Upper lobe of right lung (tissue), 1 donor: Measurements from ENCODE around the gene CABP1. TPM values are rescaled to one million over a fixed set of nuclear protein-coding genes. Genes with fewer than 3 reads are reported as not detected.

Experiments
- ATAC-seq: fragments of 200-7000 bp; cut with Tn5 transposase; one replicate; pipeline ENCODE4 v1.9.1; 2020; ENCODE audit warnings: mild to moderate bottlenecking, moderate library complexity
- DNase-seq: peaks from one replicate; pipeline ENCODE4 v3.0.0-alpha.2; 2020
- H3K27ac ChIP-seq: fragments of 200-600 bp; one replicate; pipeline ENCODE4 v1.8.0; 2022
- H3K27me3 ChIP-seq: fragments of 200-600 bp; one replicate; pipeline ENCODE4 v1.8.0; 2022; ENCODE audit warnings: mild to moderate bottlenecking
- H3K36me3 ChIP-seq: fragments of 200-600 bp; one replicate; pipeline ENCODE4 v1.8.0; 2022
- H3K4me1 ChIP-seq: fragments of 200-600 bp; one replicate; pipeline ENCODE4 v1.8.0; 2022
- H3K4me3 ChIP-seq: fragments of 200-600 bp; one replicate; pipeline ENCODE4 v1.8.0; 2022; ENCODE audit warnings: mild to moderate bottlenecking
- H3K9me3 ChIP-seq: fragments of 200-600 bp; one replicate; pipeline ENCODE4 v1.8.0; 2022
- intact Hi-C: fragments of 100-400 bp; cut with DNase I; formaldehyde crosslinking; loops from one replicate; pipeline ENCODE4 v1.11.0; 2022
- long read RNA-seq: library from polyadenylated mRNA; unstranded; transcript quantifications from one replicate; pipeline ENCODE4 v2.0.0, GENCODE V29; 2021
- total RNA-seq: library from RNA; stranded (reverse); fragmentation: NEBNext Ultra II Directional; extraction: Animal tissue kit (Norgen Biotek cat#: 25700); gene quantifications from one replicate; pipeline ENCODE4 v1.2.1, GENCODE V29; 2021
- TF ChIP-seq, protein P1 (sequence below): fragments of 200-600 bp; IDR thresholded peaks from one replicate; pipeline ENCODE4 v1.8.0; 2022; ENCODE audit warnings: antibody characterized with exemption
- donor health status: DM: no; HTN: yes; CAD: no; lungs with severe emphysema.

Gene CABP1
- 0.23 TPM for total RNA-seq
- long read RNA-seq = 0 reads

DNA sequence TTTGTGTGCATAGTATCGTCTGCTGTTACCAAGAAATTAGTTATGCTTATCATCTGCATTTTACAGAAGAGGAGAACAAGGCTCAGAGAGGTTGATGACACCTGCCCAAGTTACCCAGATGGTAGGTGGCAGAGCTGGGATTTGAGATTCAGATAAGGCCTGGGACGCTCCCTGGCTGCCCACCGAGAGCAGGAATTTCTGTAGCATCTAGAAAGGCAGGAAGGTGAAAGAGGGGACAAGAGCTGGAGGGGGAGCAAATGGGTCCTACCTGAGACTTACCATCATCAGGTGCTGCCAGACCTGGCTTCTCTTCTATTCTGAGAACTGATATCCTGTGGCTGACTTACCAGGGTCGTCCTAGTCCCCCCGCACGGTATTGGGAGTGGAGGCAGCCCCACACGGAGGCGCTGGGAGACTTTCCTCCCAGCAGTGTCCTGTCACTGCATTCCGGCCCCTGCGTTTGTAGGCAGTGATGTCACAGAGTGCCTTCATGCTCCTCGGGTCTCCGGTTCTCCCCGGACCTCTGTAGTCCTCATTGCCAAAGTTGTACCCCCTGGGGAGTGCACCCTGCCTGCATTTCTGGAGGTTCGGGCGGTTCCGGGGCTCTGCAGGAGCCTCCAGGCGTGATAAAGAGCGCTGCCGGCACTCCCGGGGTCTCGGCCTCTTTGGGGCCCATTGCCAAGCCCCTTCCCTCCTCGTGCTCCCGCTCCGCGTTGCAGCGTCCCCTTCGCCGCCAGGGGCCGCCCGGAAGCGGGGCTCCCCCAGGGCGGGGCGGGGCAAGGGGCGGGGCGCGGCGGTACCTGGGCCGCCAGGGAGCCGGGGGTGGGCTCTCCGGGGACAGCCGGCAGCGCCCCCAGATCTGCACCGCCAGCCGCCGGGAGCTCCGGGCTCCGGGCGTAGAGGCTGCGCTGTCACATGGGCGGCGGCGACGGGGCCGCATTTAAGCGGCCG lies at the start of gene CABP1:
Gene CABP1, plus strand, starts transcription at position 856 of the 951 bp plus-strand sequence. Its CDS starts 60 bp downstream, at position 916.
- Histone ChIP-seq H3K27me3 (peaks cover 51% of the 10 kb centered on the region), H3K36me3 (no peaks in the 10 kb centered on the region), H3K4me1 (peaks cover 11% of the 10 kb centered on the region), H3K27ac (no peak within 1 kb of the TSS), H3K4me3 (peak within 1 kb of the TSS; percentile 39), H3K9me3 (no peaks in the 10 kb centered on the region)
- intact Hi-C loops = no loop called here
- TF ChIP-seq, protein P1, sequence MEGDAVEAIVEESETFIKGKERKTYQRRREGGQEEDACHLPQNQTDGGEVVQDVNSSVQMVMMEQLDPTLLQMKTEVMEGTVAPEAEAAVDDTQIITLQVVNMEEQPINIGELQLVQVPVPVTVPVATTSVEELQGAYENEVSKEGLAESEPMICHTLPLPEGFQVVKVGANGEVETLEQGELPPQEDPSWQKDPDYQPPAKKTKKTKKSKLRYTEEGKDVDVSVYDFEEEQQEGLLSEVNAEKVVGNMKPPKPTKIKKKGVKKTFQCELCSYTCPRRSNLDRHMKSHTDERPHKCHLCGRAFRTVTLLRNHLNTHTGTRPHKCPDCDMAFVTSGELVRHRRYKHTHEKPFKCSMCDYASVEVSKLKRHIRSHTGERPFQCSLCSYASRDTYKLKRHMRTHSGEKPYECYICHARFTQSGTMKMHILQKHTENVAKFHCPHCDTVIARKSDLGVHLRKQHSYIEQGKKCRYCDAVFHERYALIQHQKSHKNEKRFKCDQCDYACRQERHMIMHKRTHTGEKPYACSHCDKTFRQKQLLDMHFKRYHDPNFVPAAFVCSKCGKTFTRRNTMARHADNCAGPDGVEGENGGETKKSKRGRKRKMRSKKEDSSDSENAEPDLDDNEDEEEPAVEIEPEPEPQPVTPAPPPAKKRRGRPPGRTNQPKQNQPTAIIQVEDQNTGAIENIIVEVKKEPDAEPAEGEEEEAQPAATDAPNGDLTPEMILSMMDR = peak; percentile 22
- DNase-seq (no peak), ATAC-seq (peak; percentile 57)

DNA sequence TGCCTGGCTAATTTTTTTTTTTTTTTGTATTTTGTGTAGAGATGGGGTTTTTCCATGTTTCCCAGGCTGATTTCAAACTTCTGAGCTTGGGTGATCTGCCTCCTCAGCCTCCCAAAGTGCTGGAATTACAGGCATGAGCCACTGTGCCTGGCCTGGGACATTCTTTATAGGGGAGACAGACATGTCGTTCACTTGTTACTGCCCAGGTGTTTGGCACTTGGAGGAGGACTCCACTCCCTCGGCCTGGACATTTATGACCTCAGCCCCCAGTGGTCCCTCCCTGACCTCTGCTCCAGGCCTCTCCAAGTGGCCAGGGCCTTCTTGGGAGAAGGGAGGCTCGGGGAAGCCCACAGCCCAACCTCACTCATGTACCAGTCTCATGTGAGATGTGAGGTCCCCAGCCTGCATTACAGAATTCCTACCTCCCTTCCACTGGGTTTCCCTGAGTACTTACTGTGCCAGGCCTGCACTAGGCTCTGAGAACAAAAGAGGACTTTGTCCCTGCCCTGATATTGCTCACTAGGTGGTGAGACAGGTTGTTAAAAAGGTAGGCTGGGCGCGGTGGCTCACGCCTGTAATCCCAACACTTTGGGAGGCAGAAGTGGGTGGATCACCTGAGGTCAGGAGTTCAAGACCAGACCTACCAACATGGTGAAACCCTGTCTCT lies 49.6 kb upstream of the CABP1 start:
- H3K36me3 ChIP-seq = no peaks in the 10 kb centered on the region
- DNase-seq (peak; percentile 28), ATAC-seq (no peak)
- TF ChIP-seq, protein P1 = no peak
- H3K27me3 ChIP-seq = no peaks in the 10 kb centered on the region
- H3K9me3 ChIP-seq = no peaks in the 10 kb centered on the region
- intact Hi-C loops = no loop called here
- H3K27ac ChIP-seq = no peak overlapping the region
- no peak overlapping the region for H3K4me3 ChIP-seq
- H3K4me1 ChIP-seq = no peaks in the 10 kb centered on the region

DNA sequence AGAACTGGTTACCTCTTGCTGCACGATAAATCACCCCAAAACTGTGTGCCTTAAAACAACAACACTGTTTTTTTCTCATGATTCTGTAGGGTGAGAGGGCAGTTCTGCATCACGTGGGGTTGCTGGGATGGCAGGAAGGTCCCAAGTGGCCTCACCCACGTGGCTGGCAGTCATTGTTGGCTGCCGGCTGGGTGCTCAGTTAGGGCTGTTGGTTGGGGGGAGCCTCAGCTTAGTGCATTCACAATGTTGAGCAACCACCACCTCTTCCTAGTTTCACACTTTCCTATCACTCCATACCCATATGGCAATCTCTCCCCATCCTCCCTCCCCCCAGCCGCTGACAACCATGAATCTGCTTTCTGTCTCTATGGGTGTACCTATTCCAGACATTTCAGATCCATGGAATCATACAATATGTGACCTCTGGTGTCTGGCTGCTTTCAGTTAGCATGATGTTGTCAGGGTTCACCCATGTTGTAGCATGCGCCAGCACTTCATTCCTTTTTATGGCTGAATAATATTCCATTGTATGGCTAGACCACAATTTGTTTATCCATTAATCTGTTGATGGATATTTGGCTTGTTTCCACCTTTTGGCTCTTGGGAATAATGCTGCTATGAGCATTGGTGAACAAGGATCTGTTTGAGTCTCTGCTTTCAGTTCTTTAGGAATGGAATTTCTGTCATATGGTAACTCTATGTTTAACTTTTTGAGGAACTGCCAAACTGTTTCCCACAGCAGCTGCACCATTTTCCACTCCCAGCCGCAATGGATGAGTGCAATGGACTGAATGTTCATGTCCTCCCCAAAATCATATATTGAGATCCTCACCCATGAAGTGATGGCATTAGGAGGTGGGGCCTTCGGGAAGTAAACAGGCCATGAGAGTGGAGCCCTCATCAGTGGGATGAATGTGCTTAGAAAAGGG lies 48.0 kb upstream of the CABP1 start:
- Histone ChIP-seq H3K27me3 (no peaks in the 10 kb centered on the region), H3K27ac (no peak overlapping the region), H3K4me3 (no peak overlapping the region), H3K9me3 (no peaks in the 10 kb centered on the region), H3K4me1 (no peaks in the 10 kb centered on the region), H3K36me3 (no peaks in the 10 kb centered on the region)
- peak; percentile 31 for DNase-seq
- no peak for ATAC-seq
- TF ChIP-seq, protein P1 = no peak
- intact Hi-C loops = no loop called here

DNA sequence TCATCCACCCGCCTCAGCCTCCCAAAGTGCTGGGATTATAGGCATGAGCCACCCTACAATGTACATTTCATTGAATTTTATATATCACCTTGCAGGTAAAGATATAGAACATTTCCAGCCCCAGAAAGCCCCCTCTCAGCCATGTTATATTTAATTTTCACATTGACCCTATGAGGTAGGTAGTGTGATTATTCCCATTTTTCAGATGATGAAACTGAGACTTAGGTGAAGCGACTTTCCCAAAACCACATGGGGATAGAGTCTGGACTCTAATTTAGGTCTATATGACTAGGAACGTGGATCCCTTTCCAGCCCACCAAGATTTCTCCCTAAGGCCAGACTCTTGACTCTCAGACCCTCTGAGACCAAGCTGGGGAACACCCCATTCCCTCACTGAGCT lies 43.5 kb upstream of the CABP1 start:
- Histone ChIP-seq H3K4me1 (no peaks in the 10 kb centered on the region), H3K4me3 (no peak overlapping the region), H3K27me3 (no peaks in the 10 kb centered on the region), H3K9me3 (no peaks in the 10 kb centered on the region), H3K36me3 (no peaks in the 10 kb centered on the region), H3K27ac (no peak overlapping the region)
- intact Hi-C loops = no loop called here
- no peak for DNase-seq
- ATAC-seq = no peak
- TF ChIP-seq, protein P1 = no peak

DNA sequence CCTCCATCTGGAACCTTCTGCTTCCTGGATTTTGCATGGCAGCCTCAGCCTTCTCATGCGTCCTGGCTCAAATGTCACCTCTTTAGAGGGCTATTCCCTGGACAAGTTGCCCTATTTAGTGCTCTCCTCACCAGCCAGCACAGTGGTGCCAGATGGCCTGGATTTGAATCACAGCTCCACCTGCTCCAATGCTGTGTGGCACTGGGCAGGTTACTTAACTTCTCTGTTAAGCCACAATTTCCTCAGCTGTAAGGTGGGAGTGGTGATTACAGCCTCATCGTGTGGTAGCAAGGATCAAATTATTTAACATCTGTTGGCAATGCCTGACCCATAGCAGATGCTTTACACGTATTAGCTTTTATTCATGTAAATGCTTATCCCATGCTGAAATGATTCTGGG lies 42.6 kb upstream of the CABP1 start:
- DNase-seq (peak; percentile 21), ATAC-seq (no peak)
- Histone ChIP-seq H3K9me3 (no peaks in the 10 kb centered on the region), H3K4me3 (no peak overlapping the region), H3K36me3 (no peaks in the 10 kb centered on the region), H3K4me1 (no peaks in the 10 kb centered on the region), H3K27me3 (no peaks in the 10 kb centered on the region), H3K27ac (no peak overlapping the region)
- intact Hi-C loops = no loop called here
- TF ChIP-seq, protein P1 = no peak
